Esophagus muscularis mucosa (tissue), 4 donors: ENCODE measurements around the gene PDS5B.
"Not testable (repeated sequence)": the region's sequence is repeated elsewhere in the genome, so short reads cannot be mapped to it uniquely, and the experiment has no call there.

ENCODE experiments used
- EP300 ChIP-seq: sonication (generic); formaldehyde crosslinking; IDR thresholded peaks from one replicate; pipeline ENCODE4 v1.6.1; 2017; ENCODE audit warnings: antibody characterized with exemption
- POLR2A ChIP-seq: fragments of 450-650 bp; IDR thresholded peaks from one replicate; pipeline ENCODE4 v1.6.1; 2017; ENCODE audit warnings: antibody characterized with exemption, moderate library complexity, mild to moderate bottlenecking, low read depth
- POLR2AphosphoS5 ChIP-seq, 2 donors: sonication (generic); formaldehyde crosslinking; IDR thresholded peaks; one replicate each; pipeline ENCODE4 v1.6.1; 2017; ENCODE audit warnings: antibody characterized with exemption in 2 of 2
- TF ChIP-seq, protein P1 (sequence below), 3 experiments: fragments of 200-600 bp in 2 of 3; fragments of 450-650 bp in 1 of 3; sonication (generic) in 2 of 3; IDR thresholded peaks; one replicate each; pipeline ENCODE4 v1.5.1; 2017 to 2019; ENCODE audit warnings: antibody characterized with exemption in 3 of 3, mild to moderate bottlenecking in 2 of 3, moderate library complexity in 1 of 3

DNA sequence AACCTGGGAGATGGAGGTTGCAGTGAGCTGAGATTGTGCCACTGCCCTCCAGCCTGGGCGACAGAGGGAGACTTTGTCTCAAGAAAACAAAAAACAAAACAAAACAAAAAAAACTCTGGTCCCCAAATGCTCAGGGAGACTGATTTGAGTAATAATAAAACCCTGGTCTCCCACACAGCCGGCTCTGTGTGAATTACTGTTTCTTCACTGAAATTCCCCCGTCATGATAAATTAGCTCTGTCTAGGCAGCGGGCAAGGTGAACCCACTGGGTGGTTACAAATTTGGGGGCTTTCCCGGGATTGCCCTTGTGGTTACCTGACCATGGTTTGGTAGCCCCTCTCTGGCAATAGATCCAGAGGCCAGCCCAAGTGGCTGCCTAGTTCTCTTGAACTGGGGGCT is 240.1 kb downstream of the PDS5B start:
- TF ChIP-seq, protein P1, sequence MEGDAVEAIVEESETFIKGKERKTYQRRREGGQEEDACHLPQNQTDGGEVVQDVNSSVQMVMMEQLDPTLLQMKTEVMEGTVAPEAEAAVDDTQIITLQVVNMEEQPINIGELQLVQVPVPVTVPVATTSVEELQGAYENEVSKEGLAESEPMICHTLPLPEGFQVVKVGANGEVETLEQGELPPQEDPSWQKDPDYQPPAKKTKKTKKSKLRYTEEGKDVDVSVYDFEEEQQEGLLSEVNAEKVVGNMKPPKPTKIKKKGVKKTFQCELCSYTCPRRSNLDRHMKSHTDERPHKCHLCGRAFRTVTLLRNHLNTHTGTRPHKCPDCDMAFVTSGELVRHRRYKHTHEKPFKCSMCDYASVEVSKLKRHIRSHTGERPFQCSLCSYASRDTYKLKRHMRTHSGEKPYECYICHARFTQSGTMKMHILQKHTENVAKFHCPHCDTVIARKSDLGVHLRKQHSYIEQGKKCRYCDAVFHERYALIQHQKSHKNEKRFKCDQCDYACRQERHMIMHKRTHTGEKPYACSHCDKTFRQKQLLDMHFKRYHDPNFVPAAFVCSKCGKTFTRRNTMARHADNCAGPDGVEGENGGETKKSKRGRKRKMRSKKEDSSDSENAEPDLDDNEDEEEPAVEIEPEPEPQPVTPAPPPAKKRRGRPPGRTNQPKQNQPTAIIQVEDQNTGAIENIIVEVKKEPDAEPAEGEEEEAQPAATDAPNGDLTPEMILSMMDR (IDR thresholded peaks at IDR 0.05): not testable (repeated sequence)
- TF ChIP-seq POLR2AphosphoS5 (IDR thresholded peaks at IDR 0.05); EP300; POLR2A: not testable (repeated sequence)
